Kidney (tissue), 14 donors: ENCODE measurements around the gene ERC2. TPM values are rescaled to one million over a fixed set of nuclear protein-coding genes. Genes with fewer than 3 reads are reported as not detected.
A peak's percentile ranks its signal among the peaks of the same experiment; 100 is the strongest.

Experiments
- DNase-seq, 5 donors: peaks; one replicate each; pipeline ENCODE4 v3.0.0-alpha.2; 2013 to 2020
- FAIRE-seq: peaks from 2 replicates; lab custom pipeline; 2012; peaks lifted over from hg19 to GRCh38; lab: Jason Lieb, UNC
- H3K27ac ChIP-seq, 2 donors: one replicate each; pipeline ENCODE4 v1.7.0; 2013; ENCODE audit warnings: low read depth in 2 of 2, low read length in 2 of 2, inconsistent platforms in 1 of 2
- H3K27me3 ChIP-seq: one replicate; pipeline ENCODE4 v1.7.1; 2013; ENCODE audit warnings: low read length, inconsistent platforms; ENCODE audit not compliant: control insufficient read depth, insufficient read depth
- H3K36me3 ChIP-seq, 3 donors: one replicate each; pipeline versions ENCODE4 v1.7.0 to v1.7.1; 2013; ENCODE audit warnings: low read length in 3 of 3, control low read depth in 1 of 3, inconsistent platforms in 1 of 3; ENCODE audit not compliant: insufficient read depth in 3 of 3, control insufficient read depth in 2 of 3
- H3K4me1 ChIP-seq, 3 donors: one replicate each; pipeline versions ENCODE4 v1.7.0 to v1.7.1; 2013; ENCODE audit warnings: low read length in 3 of 3, inconsistent platforms in 1 of 3, low read depth in 1 of 3; ENCODE audit not compliant: control insufficient read depth in 2 of 3, insufficient read depth in 2 of 3
- H3K4me3 ChIP-seq, 3 donors: one replicate each; pipeline versions ENCODE4 v1.7.0 to v1.8.1; 2013; ENCODE audit warnings: low read length in 3 of 3, control low read depth in 1 of 3, inconsistent platforms in 1 of 3
- H3K9ac ChIP-seq, 3 donors: one replicate each; pipeline versions ENCODE4 v1.7.0 to v1.7.1; 2013; ENCODE audit warnings: low read length in 3 of 3, control low read depth in 1 of 3, inconsistent platforms in 1 of 3
- H3K9me3 ChIP-seq, 3 donors: one replicate each; pipeline versions ENCODE4 v1.7.0 to v1.7.1; 2013; ENCODE audit warnings: low read length in 3 of 3, control low read depth in 1 of 3, inconsistent platforms in 1 of 3; ENCODE audit not compliant: control insufficient read depth in 2 of 3, insufficient read depth in 1 of 3
- CTCF ChIP-seq: IDR thresholded peaks from 3 replicates; pipeline ENCODE4 v1.5.1; 2012; ENCODE audit warnings: mild to moderate bottlenecking, moderate library complexity, borderline replicate concordance; ENCODE audit not compliant: insufficient read depth; ENCODE audit errors: extremely low read depth
- intact Hi-C: fragments of 100-400 bp; cut with DNase I; formaldehyde crosslinking; loops from one replicate; pipeline ENCODE4 v1.11.1; 2022
- polyA plus RNA-seq: library from polyadenylated mRNA; stranded (reverse); fragments of 350-450 nt; fragmentation: Illumina TruSeq; extraction: RNeasy Lipid Tissue Mini Kit (QIAGEN cat#74804); gene quantifications from one replicate; pipeline ENCODE4 v1.2.3, GENCODE V29; 2014; ENCODE audit warnings: low read depth, low replicate concordance; ENCODE audit not compliant: insufficient read depth
- total RNA-seq: library from RNA; stranded (reverse); fragmentation: NEBNext Ultra II Directional; extraction: Animal tissue kit (Norgen Biotek cat#: 25700); gene quantifications from one replicate; pipeline ENCODE4 v1.2.1, GENCODE V29; 2021
- donor health status: control.
- donor health status: control.
- donor health status: control.
- donor health status: control.
- donor health status: control.
- donor health status: DM: yes; HTN: yes; CAD: no.
- donor health status: Normal renal cell carcinoma (clear cell type).

ERC2 gene
- total and polyA plus RNA-seq, 2 donors from 2014 or later, result 0.92 to 3.8 TPM

GRCh38 chr3:55572816-55573215 lies 895.5 kb downstream of the ERC2 start:
- intact Hi-C loops, result no loop called here
- DNase-seq (no peak), FAIRE-seq (no peak)
- Histone ChIP-seq H3K27ac (no peak overlapping the region), H3K27me3 (no peaks in the 10 kb centered on the region), H3K9me3 (no peaks in the 10 kb centered on the region), H3K36me3 (no peaks in the 10 kb centered on the region), H3K9ac (no peak overlapping the region), H3K4me1 (no peaks in the 10 kb centered on the region), H3K4me3 (no peak overlapping the region)
- no peak for TF ChIP-seq CTCF

- H3K9me3 ChIP-seq, result no peaks in the 10 kb centered on the region
- DNase-seq (peak in 4 of 5 donors; percentile 51 to 84 (median 66)), FAIRE-seq (no peak)
- H3K4me3 ChIP-seq, result no peak overlapping the region
- intact Hi-C loops, result no loop called here
- H3K4me1 ChIP-seq, result no peaks in the 10 kb centered on the region
- no peak for TF ChIP-seq CTCF
- H3K36me3 ChIP-seq, result no peaks in the 10 kb centered on the region
- H3K27ac ChIP-seq, result no peak overlapping the region
- H3K27me3 ChIP-seq, result no peaks in the 10 kb centered on the region
- H3K9ac ChIP-seq, result no peak overlapping the region
These were observed 896.4 kb downstream of the ERC2 start for GRCh38 chr3:55571913-55572312.

- Histone ChIP-seq H3K36me3 (no peaks in the 10 kb centered on the region), H3K9ac (no peak overlapping the region), H3K27me3 (no peaks in the 10 kb centered on the region), H3K4me3 (no peak overlapping the region), H3K27ac (no peak overlapping the region), H3K9me3 (no peaks in the 10 kb centered on the region), H3K4me1 (no peaks in the 10 kb centered on the region)
- no peak for FAIRE-seq
- no peak for DNase-seq
- no peak for TF ChIP-seq CTCF
- intact Hi-C loops, result no loop called here
These were observed 897.0 kb downstream of the ERC2 start for GRCh38 chr3:55571216-55571813.

- Histone ChIP-seq H3K4me3 (no peak overlapping the region), H3K27me3 (no peaks in the 10 kb centered on the region), H3K4me1 (no peaks in the 10 kb centered on the region), H3K9me3 (no peaks in the 10 kb centered on the region), H3K9ac (no peak overlapping the region), H3K36me3 (no peaks in the 10 kb centered on the region), H3K27ac (no peak overlapping the region)
- FAIRE-seq (no peak), DNase-seq (peak in 1 of 5 donors; percentile 34)
- intact Hi-C loops, result no loop called here
- TF ChIP-seq CTCF, result no peak
These were observed 898.0 kb downstream of the ERC2 start for GRCh38 chr3:55570271-55570711.
